Stimulated activated naive CD4-positive, alpha-beta T cell treated with Interleukin-2 at 50 U/mL for 16 hours (primary cell): Measurements from ENCODE around the gene TBX5.
"Not testable (repeated sequence)": the region's sequence is repeated elsewhere in the genome, so short reads cannot be mapped to it uniquely, and the experiment has no call there.

ENCODE experiments used
- DNase-seq: peaks from one replicate; lab custom pipeline; 2025; lab: John Stamatoyannopoulos, UW

TBX5 gene

GRCh38 chr12:114371733-114372132 lies 34.2 kb downstream of the TBX5 start:
- DNase-seq, result no peak

DNA sequence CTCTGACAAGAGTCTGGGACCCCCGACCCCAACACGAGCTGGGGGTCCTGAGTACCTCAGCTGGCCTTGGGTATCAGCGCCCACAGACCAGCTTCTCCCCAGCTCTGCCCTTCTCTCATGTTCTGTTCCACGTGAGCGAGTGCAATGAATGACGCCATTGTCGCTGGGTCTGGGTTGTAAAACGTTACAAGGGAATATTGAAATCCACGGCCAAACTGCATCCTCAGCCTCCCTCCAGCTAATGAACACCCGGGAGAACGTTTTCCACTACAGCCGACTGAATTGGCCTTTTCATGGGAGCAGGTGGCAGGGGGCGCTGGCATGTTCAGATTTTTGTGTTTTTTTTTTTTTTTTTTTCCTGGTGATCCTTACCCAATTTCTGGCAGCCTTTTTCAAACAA lies 34.7 kb downstream of the TBX5 start:
- DNase-seq, result no peak

GRCh38 chr12:114368685-114369452 lies 37.1 kb downstream of the TBX5 start:
- DNase-seq, result no peak

GRCh38 chr12:114361992-114362391 lies 44.0 kb downstream of the TBX5 start:
- DNase-seq, result no peak

DNA sequence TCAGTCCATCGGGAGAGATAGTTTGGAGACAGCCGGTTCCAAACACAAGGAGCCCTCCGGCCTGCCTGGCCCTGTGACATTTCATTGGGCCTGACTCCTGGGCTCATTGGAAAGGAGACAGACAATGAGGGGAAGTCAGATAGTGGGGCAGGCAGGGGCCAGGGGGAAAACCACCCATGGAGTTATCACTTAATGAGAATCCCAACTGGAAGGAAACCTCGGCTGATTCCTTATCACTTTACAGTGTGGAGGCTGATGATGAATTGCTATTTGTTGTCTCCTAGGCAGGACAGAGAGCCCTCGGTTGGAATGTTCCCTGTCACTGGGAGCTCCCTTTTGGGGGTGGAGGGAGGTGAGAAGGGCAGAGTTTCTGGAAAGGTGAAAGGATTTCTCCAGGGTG lies 44.4 kb downstream of the TBX5 start:
- DNase-seq, result no peak

GRCh38 chr12:114360485-114360884 lies 45.5 kb downstream of the TBX5 start:
- DNase-seq, result no peak

DNA sequence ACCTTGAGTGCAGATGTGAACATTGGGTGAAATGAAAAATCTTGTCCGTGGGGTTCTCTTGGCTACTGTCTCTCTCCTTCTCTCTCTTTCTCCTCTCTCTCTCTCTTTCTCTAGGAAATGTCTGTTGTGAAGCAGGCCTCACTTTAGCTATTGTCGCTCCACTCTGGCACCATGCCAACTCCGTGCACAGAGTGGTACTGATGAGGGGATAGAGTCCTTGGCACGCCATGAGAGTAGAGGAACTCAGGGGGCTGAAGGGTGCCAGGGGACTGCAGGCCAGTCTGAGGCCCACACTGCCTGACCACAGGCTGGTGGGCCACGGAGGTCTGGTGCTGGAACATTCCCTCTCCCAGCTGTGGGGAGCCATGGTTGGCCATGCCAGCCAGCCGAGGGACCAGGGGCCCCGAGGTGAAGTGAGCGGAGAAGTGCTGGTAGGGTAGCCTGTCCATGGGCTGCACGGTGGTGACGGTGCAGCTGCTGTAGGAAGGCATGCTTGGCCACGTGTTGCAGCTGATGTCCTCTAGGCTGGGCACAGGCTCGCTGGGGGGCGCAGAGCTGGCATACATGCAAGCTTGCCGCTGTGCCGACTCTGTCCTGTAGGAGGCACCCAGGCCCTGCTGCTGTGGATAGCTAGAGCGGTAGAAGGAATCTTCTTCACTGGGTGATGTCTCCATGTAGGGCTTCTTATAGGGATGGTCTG lies 50.4 kb downstream of the TBX5 start:
- DNase-seq, result no peak

DNA sequence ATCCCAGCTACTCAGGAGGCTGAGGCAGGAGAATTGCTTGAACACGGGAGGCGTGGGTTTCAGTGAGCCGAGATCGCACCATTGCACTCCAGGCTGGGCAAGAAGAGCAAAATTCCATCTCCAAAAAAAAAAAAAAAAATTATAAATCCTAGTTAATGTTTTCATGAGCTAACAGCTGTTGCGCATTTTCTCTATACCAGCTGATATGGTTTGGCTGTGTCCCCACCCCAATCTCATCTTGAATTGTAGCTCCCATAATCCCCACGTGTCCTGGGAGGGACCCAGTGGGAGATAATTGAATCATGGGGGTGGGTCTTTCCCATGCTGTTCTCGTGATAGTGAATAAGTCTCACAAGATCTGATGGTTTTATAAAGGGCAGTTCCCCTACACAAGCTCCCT lies 56.7 kb downstream of the TBX5 start:
- not testable (repeated sequence) for DNase-seq

GRCh38 chr12:114347861-114348260 lies 58.1 kb downstream of the TBX5 start:
- no peak for DNase-seq

GRCh38 chr12:114344831-114345230 lies 61.1 kb downstream of the TBX5 start:
- no peak for DNase-seq

DNA sequence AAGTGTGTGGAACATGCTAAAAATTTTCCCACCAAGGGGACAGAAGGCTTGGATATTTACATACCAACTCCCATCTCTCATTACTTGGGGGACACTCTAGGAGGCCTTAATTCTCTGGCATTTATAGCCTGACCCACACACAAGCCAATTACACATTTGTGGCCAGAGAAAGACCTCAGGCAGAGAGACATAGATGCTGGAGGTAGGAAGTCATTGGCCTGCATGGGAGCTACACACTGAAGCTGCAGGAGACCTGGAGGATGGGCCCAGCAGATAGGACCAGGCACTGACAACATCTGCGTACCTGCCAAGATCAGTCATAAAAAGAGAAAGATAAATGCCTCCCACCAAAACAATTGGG lies 61.7 kb downstream of the TBX5 start:
- DNase-seq, result no peak

- DNase-seq, result no peak
Measured at GRCh38 chr12:114343585-114344302, 62.2 kb downstream of the TBX5 start.

DNA sequence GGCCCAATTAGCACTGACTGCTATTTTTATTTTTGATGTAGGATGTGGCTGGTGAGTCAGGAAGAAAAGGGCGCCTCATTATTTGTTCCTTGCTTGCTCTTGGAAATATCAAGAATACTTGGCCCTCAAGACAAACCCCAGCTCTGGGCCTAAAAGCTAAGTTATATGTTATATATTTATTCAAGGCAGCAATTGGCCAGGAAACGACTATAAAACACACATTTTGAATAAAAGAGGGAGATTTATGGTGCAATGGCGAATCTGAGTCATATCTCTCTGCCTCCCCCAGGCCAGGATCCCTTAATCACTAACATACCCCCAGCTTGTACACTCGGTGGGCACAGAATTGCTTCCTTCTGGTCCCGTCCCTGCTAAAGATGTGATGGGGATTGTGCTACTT lies 63.3 kb downstream of the TBX5 start:
- no peak for DNase-seq

- DNase-seq, result no peak
Measured at GRCh38 chr12:114341635-114342034, 64.3 kb downstream of the TBX5 start.

- DNase-seq, result no peak
Measured at GRCh38 chr12:114340231-114340630, 65.7 kb downstream of the TBX5 start.

- no peak for DNase-seq
Measured at GRCh38 chr12:114339626-114340025, 66.3 kb downstream of the TBX5 start.

- no peak for DNase-seq
Measured at GRCh38 chr12:114335607-114336006, 70.3 kb downstream of the TBX5 start.

DNA sequence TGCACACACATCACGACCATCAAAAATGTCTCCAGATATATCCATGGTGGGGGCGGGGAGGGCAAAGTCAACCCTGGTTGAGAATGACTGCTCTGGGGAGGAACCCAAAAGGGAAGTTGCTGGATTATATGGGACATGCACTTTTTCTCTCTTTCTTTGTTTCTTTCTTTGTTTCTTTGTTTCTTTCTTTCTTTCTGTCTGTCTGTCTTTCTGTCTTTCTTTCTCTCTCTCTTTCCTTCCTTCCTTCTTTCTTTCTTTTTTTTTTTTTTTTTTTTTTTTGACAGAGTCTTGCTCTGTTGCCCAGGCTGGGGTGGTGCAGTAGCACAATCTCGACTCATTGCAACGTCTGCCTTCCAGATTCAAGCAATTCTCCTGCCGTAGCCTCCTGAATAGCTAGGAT lies 71.5 kb downstream of the TBX5 start:
- no peak for DNase-seq

GRCh38 chr12:114328292-114328691 lies 77.7 kb downstream of the TBX5 start:
- DNase-seq, result no peak

DNA sequence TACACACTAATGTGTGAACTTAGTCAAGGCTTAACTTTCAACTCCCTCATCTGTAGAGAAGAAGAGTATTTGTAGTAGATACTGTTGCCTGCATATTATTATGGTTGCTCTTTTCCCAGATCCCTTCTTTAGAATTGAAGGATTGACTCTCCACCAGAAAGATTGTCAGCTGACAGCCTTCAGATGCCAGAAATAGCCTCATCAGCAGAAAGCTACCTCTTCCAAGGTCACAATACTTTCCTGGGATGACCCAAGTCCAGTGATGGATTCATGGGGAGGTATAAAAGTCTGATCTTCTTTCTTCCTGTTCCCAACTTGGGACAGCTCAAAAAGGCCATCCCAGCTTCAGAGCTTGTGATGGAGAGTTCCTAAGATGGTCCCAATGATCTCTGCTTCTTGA lies 78.2 kb downstream of the TBX5 start:
- no peak for DNase-seq

GRCh38 chr12:114321524-114321923 lies 84.4 kb downstream of the TBX5 start:
- DNase-seq, result no peak

DNA sequence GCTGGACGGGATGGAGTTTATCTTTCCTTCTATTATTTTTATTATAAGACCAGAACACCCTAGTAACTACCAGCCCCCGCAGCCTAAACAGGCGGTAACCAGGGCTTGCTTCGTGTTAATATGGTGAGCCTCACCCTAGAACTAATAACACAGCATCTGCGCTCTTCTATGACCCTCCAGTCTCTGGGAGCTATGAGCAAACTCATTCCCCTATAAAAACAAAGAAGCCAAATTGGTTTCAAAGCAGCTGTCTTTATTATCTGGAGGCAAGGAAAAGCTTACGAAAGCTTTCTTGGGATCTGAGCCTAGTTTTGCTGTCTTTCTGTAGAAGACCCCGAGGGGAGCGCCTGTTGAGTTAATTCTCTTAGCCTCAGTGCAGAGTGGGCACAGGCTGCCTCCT lies 85.0 kb downstream of the TBX5 start:
- no peak for DNase-seq

DNA sequence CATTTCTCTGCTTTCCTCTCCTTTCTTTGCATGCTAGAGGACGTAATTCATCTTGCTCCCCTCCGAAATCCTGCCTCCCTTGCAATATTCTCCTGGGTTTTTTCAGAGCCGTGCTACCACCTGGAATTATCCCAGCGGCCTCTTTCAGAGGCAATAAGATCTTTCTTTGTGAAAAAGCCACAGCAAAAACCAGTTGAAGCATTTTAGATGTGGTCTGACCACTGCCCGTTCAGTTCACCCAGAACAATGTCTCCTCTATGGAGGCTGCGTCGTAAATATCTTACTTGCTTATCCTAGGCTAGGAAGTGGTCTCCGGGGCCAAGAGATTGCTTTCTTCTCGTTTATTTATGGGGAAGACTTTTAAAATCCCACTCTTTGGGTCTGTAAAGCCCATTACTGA lies 85.8 kb downstream of the TBX5 start:
- DNase-seq, result no peak
